Measurements from ENCODE around the gene SLC2A10.

GRCh38 chr20:46770330-46771194 is 61.1 kb downstream of the SLC2A10 start:
- TF ChIP-seq CTCF (conservative IDR thresholded peaks at IDR 0.05; ENCODE audit: low read length) (no peak), EZH2phosphoT487 (IDR thresholded peaks at IDR 0.05; ENCODE audit: borderline replicate concordance) (no peak)

Measured in Loucy (cell line).